ENCODE data around the gene R3HDM2.

R3HDM2 gene

GRCh38 chr12:57237932-57238853, 192.7 kb downstream of the R3HDM2 start:
- peak; percentile 57 for DNase-seq

- DNase-seq, result peak; percentile 34
Observed at GRCh38 chr12:57237596-57237931, 193.3 kb downstream of the R3HDM2 start.

DNA sequence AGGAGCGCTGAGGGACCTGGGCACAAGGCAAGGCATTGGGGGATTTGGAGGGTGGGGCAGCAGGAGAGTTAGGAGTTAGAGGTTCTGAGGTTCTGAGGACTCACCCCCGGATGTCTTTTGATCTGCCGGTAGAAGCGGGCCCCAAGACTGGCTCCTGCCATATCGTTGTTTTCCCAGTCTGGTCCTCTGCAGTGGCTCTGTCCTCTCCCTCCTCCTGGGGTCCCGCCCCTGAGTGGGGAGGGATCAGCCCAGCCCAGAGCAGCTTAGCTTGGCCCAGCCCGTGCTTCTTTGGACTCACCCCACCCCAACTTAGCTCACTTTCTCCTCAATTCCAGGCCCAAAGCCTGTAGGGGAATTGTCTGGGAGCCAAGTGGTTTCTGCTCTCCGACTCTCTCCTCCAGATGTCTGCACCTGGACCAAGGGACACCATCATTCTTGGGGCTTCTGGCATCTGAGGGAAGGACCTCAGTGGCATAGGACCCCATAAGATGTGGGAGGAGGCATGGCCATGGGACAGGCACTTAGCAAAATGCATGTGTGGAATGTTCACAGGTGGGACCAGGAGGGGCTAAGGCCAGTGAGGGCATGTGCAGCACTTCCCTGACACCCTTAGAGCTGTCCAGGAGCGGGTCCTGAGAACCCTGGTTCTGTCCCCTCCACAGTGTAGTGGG, 193.8 kb downstream of the R3HDM2 start:
- no peak for DNase-seq

DNA sequence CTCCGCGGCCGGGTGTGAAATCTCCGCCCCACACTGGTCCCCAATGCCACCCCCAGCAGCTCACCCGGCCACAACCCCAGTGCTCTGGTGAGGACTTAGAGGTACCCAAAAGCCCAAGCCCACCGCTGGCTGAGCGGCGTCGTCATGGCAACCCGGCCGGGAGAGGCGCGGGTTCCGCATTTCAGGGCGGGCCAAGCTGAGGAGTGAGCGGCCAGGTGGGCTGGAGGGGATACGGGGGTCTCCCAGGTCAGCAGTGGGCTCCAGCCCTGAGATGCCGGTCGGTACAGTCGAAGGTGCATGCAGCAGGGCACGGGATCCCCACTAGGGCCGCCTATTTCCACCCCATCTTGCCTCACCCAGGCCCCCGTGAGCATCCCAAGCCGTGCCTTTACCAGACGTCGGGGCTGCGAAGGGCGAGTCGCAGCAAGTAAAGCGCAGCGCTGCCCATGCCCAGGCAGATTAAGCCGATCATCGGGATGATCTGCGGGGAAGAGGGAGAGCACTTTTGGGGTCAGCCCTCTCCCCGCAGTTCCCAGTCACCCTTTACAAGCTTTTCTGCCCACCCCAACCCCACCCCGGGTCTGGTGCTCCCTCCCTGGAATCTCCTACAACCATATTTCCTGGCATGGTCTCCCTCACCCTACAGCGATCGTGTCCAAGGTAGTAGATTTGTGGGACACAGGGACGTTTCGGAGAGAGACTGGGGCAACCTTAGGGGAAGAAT, 194.5 kb downstream of the R3HDM2 start:
- no peak for DNase-seq

GRCh38 chr12:57235728-57236131, 195.1 kb downstream of the R3HDM2 start:
- DNase-seq, result no peak

DNA sequence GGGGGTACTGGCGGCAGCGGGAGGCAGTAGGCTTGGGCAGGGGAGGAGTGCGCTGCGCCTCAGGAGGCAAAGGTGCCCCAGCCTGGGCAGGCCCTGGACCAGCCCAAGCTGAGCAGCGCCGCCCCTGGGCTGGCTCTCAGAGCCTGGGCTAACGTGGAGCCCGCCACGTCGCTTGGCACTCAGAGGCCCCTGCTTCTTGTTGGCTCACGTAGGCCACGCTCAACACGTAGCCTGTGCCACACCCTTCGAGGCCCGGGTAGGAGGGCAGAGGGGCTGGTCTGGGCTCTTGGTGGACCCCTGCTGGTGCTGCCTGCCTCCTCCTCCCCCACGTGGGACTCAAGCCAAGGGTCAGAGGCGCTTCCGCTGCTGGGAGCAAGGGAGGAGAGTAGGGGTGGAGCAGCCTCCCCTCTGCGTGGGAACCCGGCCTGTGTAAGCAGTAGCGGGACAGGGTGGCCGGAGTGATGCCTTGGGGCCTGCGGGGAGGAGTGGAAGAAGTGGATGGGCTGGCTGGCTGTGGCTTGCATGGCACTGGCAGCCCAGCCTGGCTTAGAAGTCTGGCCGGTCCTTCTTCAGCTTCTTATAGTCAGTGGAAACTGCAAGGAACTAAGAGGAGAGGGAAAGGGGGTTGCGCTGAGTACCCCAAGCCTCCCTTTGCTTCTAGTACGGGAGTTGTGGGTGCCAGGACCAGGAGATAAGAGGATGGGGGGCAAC, 195.7 kb downstream of the R3HDM2 start:
- DNase-seq, result no peak

DNA sequence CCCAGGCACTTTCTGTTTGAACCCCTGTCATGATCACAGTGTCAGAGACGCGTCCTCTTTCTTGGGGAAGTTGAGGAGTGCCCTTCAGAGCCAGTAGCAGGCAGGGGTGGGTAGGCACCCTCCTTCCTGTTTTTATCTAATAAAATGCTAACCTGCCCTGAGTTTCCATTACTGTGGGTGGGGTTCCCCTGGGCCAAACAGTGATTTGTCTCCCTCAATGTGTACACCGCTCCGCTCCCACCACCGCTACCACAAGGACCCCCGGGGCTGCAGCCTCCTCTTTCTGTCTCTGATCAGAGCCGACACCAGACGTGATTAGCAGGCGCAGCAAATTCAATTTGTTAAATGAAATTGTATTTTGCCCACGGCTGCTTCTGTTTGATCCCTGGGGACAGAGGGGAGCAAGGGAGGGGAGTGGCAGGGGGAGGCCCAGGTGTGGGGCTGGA, 196.2 kb downstream of the R3HDM2 start:
- no peak for DNase-seq

- DNase-seq, result no peak
Observed at GRCh38 chr12:57234233-57234570, 196.6 kb downstream of the R3HDM2 start.

GRCh38 chr12:57233357-57234232, 197.2 kb downstream of the R3HDM2 start:
- DNase-seq, result no peak

DNA sequence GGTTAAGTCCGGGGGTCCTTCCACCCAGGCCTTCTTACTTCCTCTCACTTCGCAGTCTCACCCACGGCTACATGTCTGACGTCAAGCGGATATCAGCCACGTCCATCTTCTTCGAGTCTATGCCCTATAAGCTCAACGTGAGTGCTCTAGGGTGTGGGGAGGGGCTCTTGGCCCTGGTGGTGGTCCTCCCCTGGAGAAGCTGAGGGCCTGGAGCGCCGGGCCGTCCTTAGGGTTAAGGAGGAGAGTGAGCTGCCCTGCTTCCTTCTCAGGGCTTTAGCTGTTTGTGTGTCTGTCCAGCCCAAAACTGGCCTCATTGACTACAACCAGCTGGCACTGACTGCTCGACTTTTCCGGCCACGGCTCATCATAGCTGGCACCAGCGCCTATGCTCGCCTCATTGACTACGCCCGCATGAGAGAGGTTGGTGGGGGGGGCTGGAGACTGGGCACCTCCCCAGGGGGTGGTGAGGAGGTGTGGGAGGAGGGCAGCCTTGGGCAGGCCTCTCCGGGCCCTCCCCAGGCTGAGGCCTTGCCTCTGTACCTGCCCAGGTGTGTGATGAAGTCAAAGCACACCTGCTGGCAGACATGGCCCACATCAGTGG, 198.6 kb downstream of the R3HDM2 start:
- DNase-seq, result no peak

- DNase-seq, result no peak
Observed at GRCh38 chr12:57231276-57232021, 199.4 kb downstream of the R3HDM2 start.

- no peak for DNase-seq
Observed at GRCh38 chr12:57230381-57231155, 200.3 kb downstream of the R3HDM2 start.

GRCh38 chr12:57229634-57230380, 201.0 kb downstream of the R3HDM2 start, which contains the start of gene SHMT2:
TSS of gene SHMT2 (plus strand) at chr12:57229711. CDS start at chr12:57229779, 68 bp downstream.
- DNase-seq, result peak; percentile 97

- DNase-seq, result no peak
Observed at GRCh38 chr12:57229046-57229633, 201.7 kb downstream of the R3HDM2 start.

GRCh38 chr12:57227315-57228115, 203.3 kb downstream of the R3HDM2 start:
- peak; percentile 60 for DNase-seq

DNA sequence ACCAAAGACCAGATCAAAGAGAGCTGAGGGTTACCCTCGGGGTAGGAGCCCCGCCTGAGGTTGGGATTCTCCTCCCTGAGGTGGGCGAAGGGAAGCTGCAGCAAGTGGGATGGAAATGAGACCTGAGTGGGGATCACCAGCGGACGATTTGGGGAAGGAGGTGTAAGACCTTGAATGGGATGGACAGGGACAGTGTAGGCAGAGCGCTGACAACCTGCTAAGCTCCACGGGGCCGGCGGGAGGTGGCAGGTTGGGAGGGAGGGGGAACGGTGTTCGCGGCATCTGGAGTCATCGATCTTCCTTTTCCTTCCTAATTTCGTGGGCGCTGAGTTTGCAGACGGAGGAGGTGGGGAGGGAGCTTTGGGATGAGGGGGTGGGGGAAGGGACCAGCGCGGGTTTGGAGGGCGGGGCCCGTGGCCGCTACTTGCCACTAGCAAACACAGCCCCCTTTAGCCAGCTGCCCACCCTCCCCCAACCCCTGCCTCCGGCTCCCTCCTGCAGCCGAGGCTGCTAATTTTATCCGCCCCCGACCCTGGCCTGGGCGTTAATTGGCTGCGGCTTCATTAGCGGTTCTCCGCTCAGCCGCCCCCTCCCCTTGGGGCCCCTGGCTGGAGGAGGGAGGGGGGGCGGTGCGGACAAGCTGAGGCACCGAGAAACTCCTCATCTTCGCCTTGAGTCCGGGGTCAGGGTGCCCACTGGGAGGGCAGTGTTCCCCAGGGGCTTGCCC, 204.1 kb downstream of the R3HDM2 start:
- peak; percentile 59 for DNase-seq

DNA sequence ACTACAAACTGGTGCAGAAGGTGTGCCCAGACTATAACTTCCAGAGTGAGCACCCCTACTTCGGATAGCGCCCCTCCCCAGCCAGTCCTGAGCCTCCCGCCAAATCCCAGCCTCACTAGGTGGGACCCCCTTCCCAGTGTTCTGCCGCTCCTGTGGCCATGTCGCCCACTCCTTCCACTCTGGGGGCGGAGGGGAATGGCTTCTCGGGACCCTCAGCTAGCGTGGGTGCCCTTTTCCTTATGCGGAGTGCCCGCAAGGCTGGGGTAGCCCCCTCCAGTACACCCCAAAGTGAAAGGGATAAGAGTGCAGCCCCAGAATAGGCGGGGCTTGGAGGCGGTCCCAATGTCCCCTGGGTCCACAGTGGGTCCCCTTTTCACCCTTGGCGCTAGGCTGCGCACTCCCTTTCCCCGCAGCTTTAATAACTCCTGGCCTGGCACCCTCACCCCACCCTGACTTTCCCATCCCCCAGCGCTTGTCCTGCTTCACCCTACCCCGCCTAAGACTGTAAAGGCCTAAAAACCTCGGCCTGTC, 205.1 kb downstream of the R3HDM2 start:
- DNase-seq, result no peak
